Stimulated activated CD4-positive, alpha-beta T cell treated with anti-CD3 and anti-CD28 coated beads, Interleukin-2, amount 100 ng/mL, for 24 hours (primary cell): Measurements from ENCODE around the gene MARK4.

ENCODE experiments used
- DNase-seq, 2 donors: peaks; one replicate each; pipeline ENCODE4 v3.0.0-alpha.2; 2020

The MARK4 gene

GRCh38 chr19:45342911-45343310 is 91.8 kb downstream of the MARK4 start:
- no peak for DNase-seq

GRCh38 chr19:45344621-45345505 is 93.8 kb downstream of the MARK4 start:
- DNase-seq = no peak

- no peak for DNase-seq
Measured at GRCh38 chr19:45345506-45345860, 94.4 kb downstream of the MARK4 start.

GRCh38 chr19:45346449-45346848 is 95.4 kb downstream of the MARK4 start:
- no peak for DNase-seq

- no peak for DNase-seq
Measured at GRCh38 chr19:45347570-45348366, 96.7 kb downstream of the MARK4 start.

- DNase-seq = no peak
Measured at GRCh38 chr19:45348367-45349125, 97.5 kb downstream of the MARK4 start.

GRCh38 chr19:45349126-45349415 is 98.0 kb downstream of the MARK4 start:
- DNase-seq = no peak

GRCh38 chr19:45349430-45349941 is 98.4 kb downstream of the MARK4 start:
- DNase-seq = no peak

GRCh38 chr19:45350477-45351058 is 99.5 kb downstream of the MARK4 start:
- DNase-seq = no peak

GRCh38 chr19:45351401-45351952 is 100.4 kb downstream of the MARK4 start:
- no peak for DNase-seq

GRCh38 chr19:45352062-45352461 is 101.0 kb downstream of the MARK4 start:
- no peak for DNase-seq

- DNase-seq = no peak
Measured at GRCh38 chr19:45352471-45352870, 101.4 kb downstream of the MARK4 start.

- DNase-seq = no peak
Measured at GRCh38 chr19:45352914-45353796, 102.1 kb downstream of the MARK4 start.

GRCh38 chr19:45354241-45354842 is 103.3 kb downstream of the MARK4 start:
- DNase-seq = no peak
